Subcutaneous adipose tissue (tissue), 4 donors: Measurements from ENCODE around the gene S1PR1. TPM values are rescaled to one million over a fixed set of nuclear protein-coding genes. Genes with fewer than 3 reads are reported as not detected.

Source experiments
- total RNA-seq, 4 donors: library from RNA; depleted of rRNA; stranded (reverse); fragments of >200 nt; gene quantifications; one replicate each; pipeline ENCODE4 v1.1.0, GENCODE V29; 2016
- TF ChIP-seq, protein P1 (sequence below): fragments of 450-650 bp; IDR thresholded peaks from one replicate; pipeline ENCODE4 v1.5.1; 2016; ENCODE audit warnings: low read depth, mild to moderate bottlenecking, control low read depth, antibody characterized with exemption, moderate library complexity

Gene S1PR1
- total RNA-seq, 4 donors from 2014 or later = 54.4 to 185 (median 117) TPM

DNA sequence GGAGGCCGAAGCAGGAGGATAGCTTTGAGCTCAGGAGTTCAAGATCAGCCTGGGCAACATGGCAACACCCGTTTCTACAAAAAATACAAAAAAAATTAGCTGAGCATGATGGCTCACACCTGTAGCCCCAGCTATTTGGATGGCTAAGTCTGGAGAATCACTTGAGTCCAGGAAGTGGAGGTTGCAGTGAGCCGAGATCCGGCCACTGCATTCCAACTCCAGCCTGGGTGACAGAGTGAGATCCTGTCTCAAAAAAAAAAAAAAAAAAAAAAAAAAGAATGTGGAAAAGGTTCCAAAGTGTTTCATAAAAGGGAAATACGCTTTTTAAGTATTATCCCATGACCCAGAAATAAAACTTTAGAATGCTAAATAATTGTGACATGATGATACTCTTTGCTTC lies 8.0 kb downstream of the S1PR1 start:
- TF ChIP-seq, protein P1, sequence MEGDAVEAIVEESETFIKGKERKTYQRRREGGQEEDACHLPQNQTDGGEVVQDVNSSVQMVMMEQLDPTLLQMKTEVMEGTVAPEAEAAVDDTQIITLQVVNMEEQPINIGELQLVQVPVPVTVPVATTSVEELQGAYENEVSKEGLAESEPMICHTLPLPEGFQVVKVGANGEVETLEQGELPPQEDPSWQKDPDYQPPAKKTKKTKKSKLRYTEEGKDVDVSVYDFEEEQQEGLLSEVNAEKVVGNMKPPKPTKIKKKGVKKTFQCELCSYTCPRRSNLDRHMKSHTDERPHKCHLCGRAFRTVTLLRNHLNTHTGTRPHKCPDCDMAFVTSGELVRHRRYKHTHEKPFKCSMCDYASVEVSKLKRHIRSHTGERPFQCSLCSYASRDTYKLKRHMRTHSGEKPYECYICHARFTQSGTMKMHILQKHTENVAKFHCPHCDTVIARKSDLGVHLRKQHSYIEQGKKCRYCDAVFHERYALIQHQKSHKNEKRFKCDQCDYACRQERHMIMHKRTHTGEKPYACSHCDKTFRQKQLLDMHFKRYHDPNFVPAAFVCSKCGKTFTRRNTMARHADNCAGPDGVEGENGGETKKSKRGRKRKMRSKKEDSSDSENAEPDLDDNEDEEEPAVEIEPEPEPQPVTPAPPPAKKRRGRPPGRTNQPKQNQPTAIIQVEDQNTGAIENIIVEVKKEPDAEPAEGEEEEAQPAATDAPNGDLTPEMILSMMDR = no peak

GRCh38 chr1:101245246-101245927 lies 8.6 kb downstream of the S1PR1 start:
- TF ChIP-seq, protein P1 = no peak

GRCh38 chr1:101247404-101248287 lies 10.8 kb downstream of the S1PR1 start:
- TF ChIP-seq, protein P1 = no peak

DNA sequence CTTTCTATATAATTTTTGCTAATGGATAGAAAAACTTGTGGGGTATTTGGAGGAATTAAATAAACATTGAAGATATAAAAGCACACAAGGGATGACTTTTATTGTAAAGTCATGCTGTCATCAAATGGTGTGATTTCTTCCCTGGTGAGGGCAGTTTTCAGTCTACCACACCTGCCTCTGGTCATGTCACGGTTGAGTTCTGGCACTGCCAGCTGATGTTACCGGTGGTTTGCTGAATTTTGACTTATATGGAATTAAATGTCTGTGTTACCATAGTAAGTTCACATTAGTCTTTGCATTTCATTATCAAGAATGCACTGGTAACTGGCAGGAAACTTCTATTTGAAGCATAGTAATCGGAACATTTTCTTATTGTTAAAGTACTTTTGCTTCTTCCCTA lies 13.4 kb downstream of the S1PR1 start:
- TF ChIP-seq, protein P1 = no peak

- TF ChIP-seq, protein P1 = no peak
Measured at GRCh38 chr1:101250656-101251272, 13.9 kb downstream of the S1PR1 start.

DNA sequence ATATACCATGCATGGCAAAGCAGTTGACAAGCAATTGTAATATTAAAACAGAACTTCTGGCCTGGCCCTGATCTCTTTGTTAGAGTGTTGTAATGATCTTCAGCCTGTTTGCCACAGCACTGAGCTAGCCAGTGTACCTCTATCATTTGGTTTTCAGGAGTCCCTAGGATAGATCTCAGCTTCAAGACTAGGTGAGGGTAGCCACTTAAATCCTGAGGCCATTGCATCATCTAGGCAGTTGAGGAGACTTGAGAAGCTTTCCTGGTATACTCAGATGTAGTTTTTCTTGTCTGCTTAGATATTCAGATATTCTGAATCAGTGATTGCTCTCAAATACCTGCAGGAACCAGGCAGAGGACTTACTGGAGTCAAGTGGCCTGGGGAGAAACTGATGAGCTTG lies 14.7 kb downstream of the S1PR1 start:
- TF ChIP-seq, protein P1 = no peak
